HuH-7.5 (cell line): ENCODE results near the gene GYG1.

ENCODE experiments used
- DNase-seq: peaks from one replicate; pipeline ENCODE4 v3.0.0; 2011; ENCODE audit warnings: low spot score

The GYG1 gene

GRCh38 chr3:148990236-148990635, 1.1 kb upstream of the GYG1 start:
- DNase-seq, result no peak

- DNase-seq, result peak; percentile 27
Observed at GRCh38 chr3:148992027-148992634, 791 bp downstream of the GYG1 start.

- DNase-seq, result no peak
Observed at GRCh38 chr3:148992635-148993255, 1.4 kb downstream of the GYG1 start.

- DNase-seq, result no peak
Observed at GRCh38 chr3:148997623-148998022, 6.3 kb downstream of the GYG1 start.

GRCh38 chr3:148998297-148998696, 7.0 kb downstream of the GYG1 start:
- no peak for DNase-seq

- no peak for DNase-seq
Observed at GRCh38 chr3:148998715-148999423, 7.5 kb downstream of the GYG1 start.

- no peak for DNase-seq
Observed at GRCh38 chr3:148999806-149000205, 8.5 kb downstream of the GYG1 start.

GRCh38 chr3:149000206-149000745, 8.9 kb downstream of the GYG1 start:
- DNase-seq, result no peak

GRCh38 chr3:149001727-149002126, 10.4 kb downstream of the GYG1 start:
- no peak for DNase-seq

GRCh38 chr3:149003653-149004305, 12.4 kb downstream of the GYG1 start:
- no peak for DNase-seq

GRCh38 chr3:149004622-149005021, 13.3 kb downstream of the GYG1 start:
- no peak for DNase-seq

- no peak for DNase-seq
Observed at GRCh38 chr3:149005416-149005815, 14.1 kb downstream of the GYG1 start.

- DNase-seq, result no peak
Observed at GRCh38 chr3:149007567-149008257, 16.4 kb downstream of the GYG1 start.

GRCh38 chr3:149009732-149010131, 18.4 kb downstream of the GYG1 start:
- DNase-seq, result no peak

GRCh38 chr3:149010504-149010951, 19.2 kb downstream of the GYG1 start:
- no peak for DNase-seq

- DNase-seq, result no peak
Observed at GRCh38 chr3:149010966-149011365, 19.6 kb downstream of the GYG1 start.

GRCh38 chr3:149011676-149012075, 20.3 kb downstream of the GYG1 start:
- no peak for DNase-seq

- no peak for DNase-seq
Observed at GRCh38 chr3:149013726-149014125, 22.4 kb downstream of the GYG1 start.

- no peak for DNase-seq
Observed at GRCh38 chr3:149015393-149015792, 24.1 kb downstream of the GYG1 start.

- no peak for DNase-seq
Observed at GRCh38 chr3:149016242-149016641, 24.9 kb downstream of the GYG1 start.

GRCh38 chr3:149016669-149017541, 25.6 kb downstream of the GYG1 start:
- DNase-seq, result no peak
